PC-3 (cell line): ENCODE measurements around the gene CYB5R2. TPM values are rescaled to one million over a fixed set of nuclear protein-coding genes. Genes with fewer than 3 reads are reported as not detected.
A peak's percentile ranks its signal among the peaks of the same experiment; 100 is the strongest.

Experiments used
- ATAC-seq: fragments of 200-7000 bp; cut with Tn5 transposase; 2 replicates; pipeline ENCODE4 v1.9.1; 2020; ENCODE audit warnings: mild to moderate bottlenecking, moderate library complexity
- BruUV-seq: library from RNA; stranded (reverse); fragments of 400-500 nt; replicated peaks from 2 replicates; lab custom pipeline; 2021; lab: Mats Ljungman, UMichigan
- CTCF ChIA-PET: fragments of 300-600 bp; sonication (Branson Sonifier 250); formaldehyde crosslinking; loops from one replicate; lab custom pipeline; 2022; ENCODE audit warnings: antibody characterized with exemption; lab: Charles Lee
- POLR2A ChIA-PET: fragments of 300-600 bp; sonication (Branson Sonifier 250); formaldehyde crosslinking; loops from one replicate; lab custom pipeline; 2022; ENCODE audit warnings: antibody characterized with exemption; ENCODE audit not compliant: unreplicated experiment; lab: Charles Lee
- DNase-seq: peaks from one replicate; pipeline ENCODE4 v3.0.0-alpha.2; 2015
- H2AFZ ChIP-seq: fragments of 300-600 bp; sonication (generic); 2 replicates; pipeline ENCODE4 v1.6.0; 2016; ENCODE audit warnings: antibody characterized with exemption, low read length
- H3F3A ChIP-seq: fragments of 300-600 bp; sonication (generic); one replicate; pipeline ENCODE4 v1.6.0; 2017; ENCODE audit warnings: antibody characterized with exemption, low read length, control low read depth, mild to moderate bottlenecking; ENCODE audit not compliant: unreplicated experiment
- H3K27ac ChIP-seq: fragments of 300-600 bp; sonication (generic); 2 replicates; pipeline ENCODE4 v1.5.1; 2016; ENCODE audit warnings: mild to moderate bottlenecking, low read length
- H3K27me3 ChIP-seq: fragments of 300-600 bp; sonication (generic); 2 replicates; pipeline ENCODE4 v1.6.1; 2016; ENCODE audit warnings: low read length, mixed read lengths
- H3K36me3 ChIP-seq: fragments of 300-600 bp; sonication (generic); 2 replicates; pipeline ENCODE4 v1.6.1; 2016; ENCODE audit warnings: low read depth, mixed run types, low read length, mixed read lengths
- H3K4me1 ChIP-seq: fragments of 300-600 bp; sonication (generic); 2 replicates; pipeline ENCODE4 v1.5.1; 2016; ENCODE audit warnings: low read length; ENCODE audit not compliant: insufficient read depth
- H3K4me2 ChIP-seq: fragments of 300-600 bp; sonication (generic); 2 replicates; pipeline ENCODE4 v1.6.0; 2016; ENCODE audit warnings: low read length
- H3K4me3 ChIP-seq: fragments of 300-600 bp; sonication (generic); 2 replicates; pipeline ENCODE4 v1.5.1; 2016; ENCODE audit warnings: mild to moderate bottlenecking, low read length, mixed read lengths
- H3K79me2 ChIP-seq: fragments of 300-600 bp; sonication (generic); 2 replicates; pipeline ENCODE4 v1.6.1; 2017; ENCODE audit warnings: low read length, mixed read lengths
- H3K9ac ChIP-seq: fragments of 300-600 bp; sonication (generic); 2 replicates; pipeline ENCODE4 v1.6.0; 2016; ENCODE audit warnings: mild to moderate bottlenecking, low read length
- H3K9me2 ChIP-seq: fragments of 300-600 bp; sonication (generic); replicated peaks from 2 replicates; pipeline ENCODE4 v1.6.1; 2016; ENCODE audit warnings: mixed run types, low read length, mixed read lengths
- H3K9me3 ChIP-seq: fragments of 300-600 bp; sonication (generic); 2 replicates; pipeline ENCODE4 v1.6.1; 2016; ENCODE audit warnings: low read length, mixed read lengths
- H4K20me1 ChIP-seq: fragments of 300-600 bp; sonication (generic); 2 replicates; pipeline ENCODE4 v1.6.1; 2016; ENCODE audit warnings: low read length, mixed read lengths
- EZH2 ChIP-seq: fragments of 300-600 bp; sonication (generic); IDR thresholded peaks from one replicate; pipeline ENCODE4 v1.6.1; 2017; ENCODE audit warnings: antibody characterized with exemption, mild to moderate bottlenecking, low read length; ENCODE audit not compliant: unreplicated experiment
- EZH2phosphoT487 ChIP-seq: fragments of 300-600 bp; sonication (generic); IDR thresholded peaks from 2 replicates; pipeline ENCODE4 v1.6.1; 2018; ENCODE audit warnings: mild to moderate bottlenecking, antibody characterized with exemption, low read length, borderline replicate concordance
- intact Hi-C: fragments of 100-400 bp; cut with micrococcal nuclease; formaldehyde crosslinking; loops from 2 replicates; pipeline ENCODE4 v1.9.0; 2023
- total RNA-seq: library from RNA; depleted of rRNA; stranded (reverse); fragments of >200 nt; gene quantifications from 2 replicates; pipeline ENCODE4 v1.2.3, GENCODE V29; 2014
- TF ChIP-seq, protein P1 (sequence below): fragments of 300-600 bp; sonication (generic); conservative IDR thresholded peaks from 2 replicates; pipeline ENCODE4 v1.5.1; 2017; ENCODE audit warnings: antibody characterized with exemption, low read depth, mild to moderate bottlenecking, low read length

The CYB5R2 gene
- total RNA-seq, 1 experiment from 2014 or later: 5.4 TPM

DNA sequence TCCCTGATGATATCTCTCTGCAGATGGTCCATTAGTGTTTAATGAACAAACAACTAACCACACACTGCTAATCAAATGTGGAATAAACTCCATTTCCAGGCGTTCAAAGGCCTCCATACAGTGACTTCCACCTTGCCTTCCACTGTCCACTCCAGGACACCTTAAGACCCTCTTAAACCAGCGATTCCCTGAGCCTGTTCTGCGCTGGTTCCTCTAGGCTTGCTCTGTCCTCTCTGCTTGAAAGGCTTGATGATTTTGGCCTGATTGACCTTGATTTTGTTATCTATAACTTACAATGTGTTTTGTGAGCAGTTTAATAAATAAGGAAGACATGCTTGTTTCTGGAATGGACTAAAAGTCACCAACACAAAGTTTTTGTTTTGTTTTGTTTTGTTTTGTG, 20.9 kb upstream of the CYB5R2 start:
- CTCF ChIA-PET: interaction anchor here (0.6 to 0.7 kb wide), 2 partner anchors 123 to 1447 kb away, joined by 8 to 9 read pairs; no protein-coding TSS in a partner anchor
- H3K4me3 ChIP-seq: peak overlapping the region; percentile 55; the same call in 1 of the 2 replicates
- no peak overlapping the region for H3K9ac ChIP-seq
- BruUV-seq: no TSS peak
- DNase-seq: no peak
- no peaks in the 10 kb centered on the region for H3K79me2 ChIP-seq
- no peaks in the 10 kb centered on the region for H3K9me3 ChIP-seq
- no peaks in the 10 kb centered on the region for H3F3A ChIP-seq
- no peaks in the 10 kb centered on the region for H3K9me2 ChIP-seq
- no peaks in the 10 kb centered on the region for H3K4me1 ChIP-seq
- no peaks in the 10 kb centered on the region for H3K36me3 ChIP-seq
- POLR2A ChIA-PET: no interaction called here
- TF ChIP-seq EZH2 (no peak), EZH2phosphoT487 (no peak)
- TF ChIP-seq, protein P1, sequence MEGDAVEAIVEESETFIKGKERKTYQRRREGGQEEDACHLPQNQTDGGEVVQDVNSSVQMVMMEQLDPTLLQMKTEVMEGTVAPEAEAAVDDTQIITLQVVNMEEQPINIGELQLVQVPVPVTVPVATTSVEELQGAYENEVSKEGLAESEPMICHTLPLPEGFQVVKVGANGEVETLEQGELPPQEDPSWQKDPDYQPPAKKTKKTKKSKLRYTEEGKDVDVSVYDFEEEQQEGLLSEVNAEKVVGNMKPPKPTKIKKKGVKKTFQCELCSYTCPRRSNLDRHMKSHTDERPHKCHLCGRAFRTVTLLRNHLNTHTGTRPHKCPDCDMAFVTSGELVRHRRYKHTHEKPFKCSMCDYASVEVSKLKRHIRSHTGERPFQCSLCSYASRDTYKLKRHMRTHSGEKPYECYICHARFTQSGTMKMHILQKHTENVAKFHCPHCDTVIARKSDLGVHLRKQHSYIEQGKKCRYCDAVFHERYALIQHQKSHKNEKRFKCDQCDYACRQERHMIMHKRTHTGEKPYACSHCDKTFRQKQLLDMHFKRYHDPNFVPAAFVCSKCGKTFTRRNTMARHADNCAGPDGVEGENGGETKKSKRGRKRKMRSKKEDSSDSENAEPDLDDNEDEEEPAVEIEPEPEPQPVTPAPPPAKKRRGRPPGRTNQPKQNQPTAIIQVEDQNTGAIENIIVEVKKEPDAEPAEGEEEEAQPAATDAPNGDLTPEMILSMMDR: no peak
- no peak overlapping the region for H3K27ac ChIP-seq
- H2AFZ ChIP-seq: peak overlapping the region; percentile 15; the same call in 1 of the 2 replicates
- peak overlapping the region; percentile 66 for H3K4me2 ChIP-seq
- peak; percentile 11; the same call in 1 of the 2 replicates for ATAC-seq
- no peaks in the 10 kb centered on the region for H4K20me1 ChIP-seq
- peaks cover 43% of the 10 kb centered on the region for H3K27me3 ChIP-seq
- intact Hi-C loops: loop anchor here (1.0 to 5.0 kb wide), 3 partner anchors 123 to 595 kb away; partner anchors contain the start of gene PPFIBP2

- Histone ChIP-seq H3K9me2 (no peaks in the 10 kb centered on the region), H2AFZ (no peak overlapping the region), H3K27ac (no peak overlapping the region), H3K36me3 (no peaks in the 10 kb centered on the region), H3K79me2 (no peaks in the 10 kb centered on the region), H3K4me1 (no peaks in the 10 kb centered on the region), H3K27me3 (peaks cover 26% of the 10 kb centered on the region), H4K20me1 (no peaks in the 10 kb centered on the region), H3K4me3 (no peak overlapping the region), H3F3A (no peaks in the 10 kb centered on the region), H3K4me2 (no peak overlapping the region), H3K9me3 (no peaks in the 10 kb centered on the region), H3K9ac (no peak overlapping the region)
- no peak for DNase-seq
- no TSS peak for BruUV-seq
- POLR2A ChIA-PET: no interaction called here
- CTCF ChIA-PET: interaction anchor here (0.8 kb wide), 1 partner anchor 36 kb away, joined by 4 read pairs; no protein-coding TSS in a partner anchor
- no peak for ATAC-seq
- TF ChIP-seq, protein P1: no peak
- TF ChIP-seq EZH2phosphoT487 (no peak), EZH2 (no peak)
- intact Hi-C loops: loop anchor here (5.0 kb wide), 1 partner anchor 180 kb away; the partner anchor contains the start of gene PPFIBP2
Observed at GRCh38 chr11:7692426-7692825, 19.1 kb upstream of the CYB5R2 start.

GRCh38 chr11:7691759-7692350, 18.6 kb upstream of the CYB5R2 start:
- H3K79me2 ChIP-seq: no peaks in the 10 kb centered on the region
- H3K9me3 ChIP-seq: no peaks in the 10 kb centered on the region
- H4K20me1 ChIP-seq: no peaks in the 10 kb centered on the region
- H3F3A ChIP-seq: no peaks in the 10 kb centered on the region
- no peak overlapping the region for H3K4me2 ChIP-seq
- no peak for DNase-seq
- peaks cover 23% of the 10 kb centered on the region for H3K27me3 ChIP-seq
- CTCF ChIA-PET: interaction anchor here (0.8 kb wide), 1 partner anchor 37 kb away, joined by 4 read pairs; no protein-coding TSS in a partner anchor
- ATAC-seq: no peak
- no peaks in the 10 kb centered on the region for H3K9me2 ChIP-seq
- H3K4me1 ChIP-seq: no peaks in the 10 kb centered on the region
- H3K4me3 ChIP-seq: no peak overlapping the region
- no peak overlapping the region for H3K27ac ChIP-seq
- no peak for TF ChIP-seq EZH2
- TF ChIP-seq EZH2phosphoT487: no peak
- TF ChIP-seq, protein P1: no peak
- POLR2A ChIA-PET: no interaction called here
- intact Hi-C loops: loop anchor here (5.0 kb wide), 1 partner anchor 180 kb away; the partner anchor contains the start of gene PPFIBP2
- no peaks in the 10 kb centered on the region for H3K36me3 ChIP-seq
- H3K9ac ChIP-seq: no peak overlapping the region
- no peak overlapping the region for H2AFZ ChIP-seq
- BruUV-seq: no TSS peak
